CD14-positive monocyte (primary cell): Measurements from ENCODE around the gene SMTNL2. TPM values are rescaled to one million over a fixed set of nuclear protein-coding genes. Genes with fewer than 3 reads are reported as not detected.

ENCODE experiments used
- DNase-seq, 3 donors: peaks; one replicate each; pipeline ENCODE4 v3.0.0-alpha.2; 2011 to 2022
- H2AFZ ChIP-seq: 2 replicates; pipeline ENCODE4 v1.6.0; 2012; ENCODE audit warnings: mild to moderate bottlenecking, low read depth, low read length, inconsistent platforms; ENCODE audit not compliant: insufficient read depth, poor library complexity, severe bottlenecking
- H3K27ac ChIP-seq, 2 donors: 1 replicate in 1 of 2; 2 replicates in 1 of 2; pipeline ENCODE4 v1.5.1; 2012 to 2013; ENCODE audit warnings: low read length in 2 of 2, control low read depth in 1 of 2, inconsistent platforms in 1 of 2, low read depth in 1 of 2, mild to moderate bottlenecking in 1 of 2
- H3K27me3 ChIP-seq, 2 donors: one replicate each; pipeline versions ENCODE4 v1.6.0 to v1.6.1; 2011 to 2013; ENCODE audit warnings: low read length in 2 of 2; ENCODE audit not compliant: control insufficient read depth in 2 of 2, insufficient read depth in 2 of 2
- H3K36me3 ChIP-seq, 2 donors: replicated peaks in 1 of 2; 1 replicate in 1 of 2; 2 replicates in 1 of 2; pipeline versions ENCODE4 v1.5.1 to v1.6.1; 2012 to 2013; ENCODE audit warnings: low read length in 2 of 2, control low read depth in 1 of 2, inconsistent platforms in 1 of 2, mild to moderate bottlenecking in 1 of 2; ENCODE audit not compliant: insufficient read depth in 2 of 2, control insufficient read depth in 1 of 2
- H3K4me1 ChIP-seq, 2 donors: 1 replicate in 1 of 2; 2 replicates in 1 of 2; pipeline versions ENCODE4 v1.5.1 to v1.6.1; 2012 to 2013; ENCODE audit warnings: low read length in 2 of 2, control low read depth in 1 of 2, inconsistent platforms in 1 of 2, mild to moderate bottlenecking in 1 of 2, moderate library complexity in 1 of 2; ENCODE audit not compliant: insufficient read depth in 2 of 2, control insufficient read depth in 1 of 2
- H3K4me2 ChIP-seq: replicated peaks from 2 replicates; pipeline ENCODE3; 2012; ENCODE audit warnings: low read length, moderate library complexity, mild to moderate bottlenecking; ENCODE audit not compliant: poor library complexity, severe bottlenecking; ENCODE audit errors: extremely low read depth
- H3K4me3 ChIP-seq, 3 experiments: fragments of 200-600 bp in 1 of 3; sonication (generic) in 1 of 3; replicated peaks in 1 of 3; 1 replicate in 2 of 3; 2 replicates in 1 of 3; pipeline ENCODE4 v1.5.1; 2011 to 2013; ENCODE audit warnings: low read length in 3 of 3, mild to moderate bottlenecking in 3 of 3, control low read depth in 2 of 3, low read depth in 2 of 3, inconsistent platforms in 1 of 3, moderate library complexity in 1 of 3
- H3K79me2 ChIP-seq: 2 replicates; pipeline ENCODE4 v1.6.0; 2012; ENCODE audit warnings: mild to moderate bottlenecking, control low read depth, inconsistent platforms, low read length, moderate library complexity; ENCODE audit not compliant: insufficient read depth
- H3K9ac ChIP-seq: 2 replicates; pipeline ENCODE4 v1.6.0; 2017; ENCODE audit warnings: low read length, mild to moderate bottlenecking; ENCODE audit not compliant: insufficient read depth, poor library complexity, severe bottlenecking
- H3K9me3 ChIP-seq, 2 donors: replicated peaks in 1 of 2; 1 replicate in 1 of 2; 2 replicates in 1 of 2; pipeline versions ENCODE4 v1.5.1 to v1.6.1; 2012 to 2013; ENCODE audit warnings: low read length in 2 of 2, control low read depth in 1 of 2; ENCODE audit not compliant: control insufficient read depth in 1 of 2, insufficient read depth in 1 of 2
- H4K20me1 ChIP-seq: 2 replicates; pipeline ENCODE4 v1.6.0; 2012; ENCODE audit warnings: mild to moderate bottlenecking, low read length, control low read depth, moderate library complexity; ENCODE audit not compliant: insufficient read depth
- H3K27ac Mint-ChIP-seq, 7 donors: one replicate each; pipeline ENCODE4 v1.8.0; 2020; ENCODE audit warnings: mild to moderate bottlenecking in 7 of 7, mixed read lengths in 7 of 7, moderate library complexity in 6 of 7, inconsistent platforms in 2 of 7
- H3K27me3 Mint-ChIP-seq, 3 donors: one replicate each; pipeline ENCODE4 v1.8.0; 2021 to 2022; ENCODE audit warnings: low read depth in 3 of 3, mild to moderate bottlenecking in 3 of 3, mixed read lengths in 3 of 3, moderate library complexity in 3 of 3, inconsistent platforms in 1 of 3
- H3K36me3 Mint-ChIP-seq, 2 donors: one replicate each; pipeline ENCODE4 v1.8.0; 2020; ENCODE audit warnings: mixed read lengths in 2 of 2, inconsistent platforms in 1 of 2, mild to moderate bottlenecking in 1 of 2
- H3K4me1 Mint-ChIP-seq: one replicate; pipeline ENCODE4 v1.8.0; 2020; ENCODE audit warnings: mild to moderate bottlenecking, mixed read lengths
- H3K4me3 Mint-ChIP-seq, 2 donors: one replicate each; pipeline ENCODE4 v1.8.0; 2020; ENCODE audit warnings: mild to moderate bottlenecking in 2 of 2, mixed read lengths in 2 of 2, moderate library complexity in 1 of 2
- H3K9me3 Mint-ChIP-seq, 7 donors: one replicate each; pipeline ENCODE4 v1.8.0; 2020 to 2022; ENCODE audit warnings: mixed read lengths in 7 of 7, mild to moderate bottlenecking in 6 of 7, moderate library complexity in 6 of 7, inconsistent platforms in 2 of 7
- WGBS: methylation state at CpG from one replicate; pipeline ENCODE4 v1.1.5; 2013; ENCODE audit warnings: missing lambda C conversion rate; ENCODE audit not compliant: insufficient coverage; 5-methylcytosine and 5-hydroxymethylcytosine counted together
- intact Hi-C, 2 donors: fragments of 100-400 bp; cut with micrococcal nuclease; formaldehyde crosslinking; loops; one replicate each; pipeline versions ENCODE4 v1.15.0 to v1.15.1; 2023
- polyA plus RNA-seq, 3 donors: library from polyadenylated mRNA; depleted of rRNA in 1 of 3; unstranded in 2 of 3; stranded (reverse) in 1 of 3; fragments of 300-500 nt in 2 of 3; fragments of >200 nt in 1 of 3; fragmentation: Illumina TruSeq in 2 of 3; gene quantifications; 1 replicate in 2 of 3; 2 replicates in 1 of 3; pipeline ENCODE4 v1.2.3, GENCODE V29; 2012 to 2021
- TF ChIP-seq, protein P1 (sequence below): fragments of 200-600 bp; IDR thresholded peaks from one replicate; pipeline ENCODE4 v1.8.0; 2022; ENCODE audit warnings: antibody characterized with exemption, mild to moderate bottlenecking

Gene SMTNL2
- polyA plus RNA-seq, 3 donors, result 0.08 TPM; not detected in 2

- H4K20me1 ChIP-seq, result no peaks in the 10 kb centered on the region
- TF ChIP-seq, protein P1, sequence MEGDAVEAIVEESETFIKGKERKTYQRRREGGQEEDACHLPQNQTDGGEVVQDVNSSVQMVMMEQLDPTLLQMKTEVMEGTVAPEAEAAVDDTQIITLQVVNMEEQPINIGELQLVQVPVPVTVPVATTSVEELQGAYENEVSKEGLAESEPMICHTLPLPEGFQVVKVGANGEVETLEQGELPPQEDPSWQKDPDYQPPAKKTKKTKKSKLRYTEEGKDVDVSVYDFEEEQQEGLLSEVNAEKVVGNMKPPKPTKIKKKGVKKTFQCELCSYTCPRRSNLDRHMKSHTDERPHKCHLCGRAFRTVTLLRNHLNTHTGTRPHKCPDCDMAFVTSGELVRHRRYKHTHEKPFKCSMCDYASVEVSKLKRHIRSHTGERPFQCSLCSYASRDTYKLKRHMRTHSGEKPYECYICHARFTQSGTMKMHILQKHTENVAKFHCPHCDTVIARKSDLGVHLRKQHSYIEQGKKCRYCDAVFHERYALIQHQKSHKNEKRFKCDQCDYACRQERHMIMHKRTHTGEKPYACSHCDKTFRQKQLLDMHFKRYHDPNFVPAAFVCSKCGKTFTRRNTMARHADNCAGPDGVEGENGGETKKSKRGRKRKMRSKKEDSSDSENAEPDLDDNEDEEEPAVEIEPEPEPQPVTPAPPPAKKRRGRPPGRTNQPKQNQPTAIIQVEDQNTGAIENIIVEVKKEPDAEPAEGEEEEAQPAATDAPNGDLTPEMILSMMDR, result no peak
- no peaks in the 10 kb centered on the region for H3K27me3 ChIP-seq
- H3K4me2 ChIP-seq, result no peak overlapping the region
- H3K4me3 ChIP-seq, result no peak overlapping the region
- Mint-ChIP-seq H3K27me3 (peaks cover 1 to 15% (median 9%) of the 10 kb centered on the region in 3 donors), H3K9me3 (peaks cover 0 to 7% (median 0%) of the 10 kb centered on the region in 7 donors), H3K27ac (no peak overlapping the region), H3K36me3 (peaks cover 0 to 2% of the 10 kb centered on the region in 2 donors), H3K4me1 (peaks cover 20% of the 10 kb centered on the region), H3K4me3 (no peak overlapping the region)
- no peak for DNase-seq
- peaks cover 16% of the 10 kb centered on the region in 2 donors for H3K4me1 ChIP-seq
- no peak overlapping the region for H2AFZ ChIP-seq
- WGBS, result 86% methylated on average over 5 of the region's 8 CpGs
- no peaks in the 10 kb centered on the region for H3K36me3 ChIP-seq
- no peaks in the 10 kb centered on the region for H3K79me2 ChIP-seq
- H3K9ac ChIP-seq, result no peak overlapping the region
- intact Hi-C loops, result loop anchor here in 1 of 2 donors (5.0 kb wide), 1 partner anchor 64 kb away; no protein-coding TSS in a partner anchor
- no peak overlapping the region for H3K27ac ChIP-seq
- no peaks in the 10 kb centered on the region for H3K9me3 ChIP-seq
Measured at GRCh38 chr17:4631431-4631830, 47.1 kb downstream of the SMTNL2 start.

- 72% methylated on average over 14 of the region's 21 CpGs for WGBS
- Histone ChIP-seq H3K27me3 (no peaks in the 10 kb centered on the region), H3K4me3 (no peak overlapping the region), H3K9me3 (no peaks in the 10 kb centered on the region), H3K27ac (no peak overlapping the region), H3K4me1 (peaks cover 22% of the 10 kb centered on the region in 2 donors), H4K20me1 (no peaks in the 10 kb centered on the region), H3K4me2 (no peak overlapping the region), H3K79me2 (no peaks in the 10 kb centered on the region), H3K36me3 (no peaks in the 10 kb centered on the region), H2AFZ (no peak overlapping the region), H3K9ac (no peak overlapping the region)
- Mint-ChIP-seq H3K4me1 (peaks cover 26% of the 10 kb centered on the region), H3K36me3 (peaks cover 0 to 2% of the 10 kb centered on the region in 2 donors), H3K27ac (no peak overlapping the region), H3K27me3 (peaks cover 1 to 16% (median 6%) of the 10 kb centered on the region in 3 donors), H3K4me3 (no peak overlapping the region), H3K9me3 (peaks cover 0 to 7% (median 0%) of the 10 kb centered on the region in 7 donors)
- no peak for DNase-seq
- intact Hi-C loops, result loop anchor here in 1 of 2 donors (5.0 kb wide), 1 partner anchor 65 kb away; no protein-coding TSS in a partner anchor
- TF ChIP-seq, protein P1, result no peak
Measured at GRCh38 chr17:4631836-4632580, 47.7 kb downstream of the SMTNL2 start.
